K562 (cell line): ENCODE results near the gene ATM. TPM values are rescaled to one million over a fixed set of nuclear protein-coding genes. Genes with fewer than 3 reads are reported as not detected.

Experiments
- ATAC-seq: fragments of 200-7000 bp; cut with Tn5 transposase; 3 replicates; pipeline ENCODE4 v1.9.1; 2020; ENCODE audit warnings: moderate library complexity
- BruUV-seq: library from RNA; stranded (reverse); fragments of 400-500 nt; replicated peaks from 2 replicates; lab custom pipeline; 2021; lab: Mats Ljungman, UMichigan
- CTCF ChIA-PET: fragments of 300-600 bp; formaldehyde crosslinking; extraction: SDS; loops from one replicate; lab custom pipeline; 2021; ENCODE audit warnings: low intra/inter-chr PET ratio; lab: Yijun Ruan, JAX
- POLR2A ChIA-PET: fragments of 300-600, 350-650 bp; sonication (Branson Sonifier 250); formaldehyde crosslinking; extraction: SDS; loops from one replicate; lab custom pipeline; 2021; ENCODE audit warnings: antibody characterized with exemption, inconsistent platforms; lab: Yijun Ruan, JAX
- DNase-seq, 4 experiments: peaks; one replicate each; pipeline versions ENCODE4 v3.0.0 to v3.0.0-alpha.2; 2011 to 2018; ENCODE audit warnings: low spot score in 3 of 4, mixed read lengths in 3 of 4; ENCODE audit errors: extremely low read depth in 1 of 4
- FAIRE-seq: peaks from 2 replicates; lab custom pipeline; 2011; peaks lifted over from hg19 to GRCh38; lab: Jason Lieb, UNC
- H2AFZ ChIP-seq: 2 replicates; pipeline ENCODE4 v1.6.0; 2011; ENCODE audit warnings: low read depth, low read length, control low read depth, inconsistent platforms
- H3K27ac ChIP-seq: fragments of 200-600 bp; 3 replicates; pipeline ENCODE4 v1.8.0; 2011; ENCODE audit warnings: low read depth, mild to moderate bottlenecking, control low read depth, inconsistent platforms, low read length, moderate library complexity, mixed read lengths; ENCODE audit errors: extremely low read depth
- H3K27me3 ChIP-seq, 2 experiments: fragments of 300-600 bp in 1 of 2; 2 replicates in 1 of 2; 3 replicates in 1 of 2; pipeline versions ENCODE4 v1.6.0 to v1.8.0; 2011; ENCODE audit warnings: inconsistent platforms in 2 of 2, low read length in 2 of 2, mild to moderate bottlenecking in 1 of 2, mixed read lengths in 1 of 2, moderate library complexity in 1 of 2; ENCODE audit not compliant: control insufficient read depth in 2 of 2, insufficient read depth in 2 of 2
- H3K36me3 ChIP-seq: fragments of 300-600 bp; 3 replicates; pipeline ENCODE4 v1.8.0; 2011; ENCODE audit warnings: mild to moderate bottlenecking, low read length, inconsistent platforms; ENCODE audit not compliant: control insufficient read depth, insufficient read depth
- H3K4me1 ChIP-seq, 2 experiments: fragments of 200-600 bp in 1 of 2; replicated peaks in 1 of 2; 2 replicates in 1 of 2; 3 replicates in 1 of 2; pipeline versions ENCODE4 v1.5.1 to v1.8.0; 2011; ENCODE audit warnings: inconsistent platforms in 2 of 2, low read length in 2 of 2, mild to moderate bottlenecking in 1 of 2, mixed read lengths in 1 of 2, moderate library complexity in 1 of 2; ENCODE audit not compliant: control insufficient read depth in 2 of 2, insufficient read depth in 2 of 2
- H3K4me2 ChIP-seq: 2 replicates; pipeline ENCODE4 v1.6.1; 2011; ENCODE audit warnings: low read length, control low read depth, inconsistent platforms, mixed read lengths; ENCODE audit not compliant: insufficient read depth
- H3K4me3 ChIP-seq: fragments of 200-600 bp; sonication (generic), shearing (Covaris generic); 2 replicates; pipeline ENCODE4 v1.5.1; 2016; ENCODE audit warnings: control low read depth, inconsistent platforms
- H3K79me2 ChIP-seq: fragments of 200-600 bp; 3 replicates; pipeline ENCODE4 v1.8.0; 2011; ENCODE audit warnings: low read length, inconsistent platforms; ENCODE audit not compliant: control insufficient read depth, insufficient read depth
- H3K9ac ChIP-seq, 2 experiments: 2 replicates each; pipeline versions ENCODE4 v1.6.0 to v1.6.1; 2011; ENCODE audit warnings: low read depth in 2 of 2, low read length in 2 of 2, control low read depth in 1 of 2, inconsistent platforms in 1 of 2, mild to moderate bottlenecking in 1 of 2, mixed read lengths in 1 of 2; ENCODE audit not compliant: insufficient read depth in 1 of 2
- H3K9me1 ChIP-seq: one replicate; pipeline ENCODE4 v1.6.0; 2011; ENCODE audit warnings: inconsistent platforms, mild to moderate bottlenecking, low read length, moderate library complexity; ENCODE audit not compliant: control insufficient read depth, insufficient read depth
- H3K9me3 ChIP-seq: replicated peaks from 2 replicates; pipeline ENCODE4 v1.5.1; 2011; ENCODE audit warnings: low read depth, low read length, inconsistent platforms; ENCODE audit not compliant: control insufficient read depth, insufficient read depth
- H4K20me1 ChIP-seq: replicated peaks from 2 replicates; pipeline ENCODE4 v1.6.1; 2011; ENCODE audit warnings: low read length, inconsistent platforms, mixed read lengths; ENCODE audit not compliant: control insufficient read depth, insufficient read depth
- CTCF ChIP-seq, 3 experiments: IDR thresholded peaks in 2 of 3; conservative IDR thresholded peaks in 1 of 3; 2 replicates each; pipeline ENCODE4 v1.5.1; 2011 to 2012; ENCODE audit warnings: low read length in 3 of 3, mild to moderate bottlenecking in 3 of 3, control low read depth in 2 of 3, improper control_type of control experiment in 1 of 3, inconsistent platforms in 1 of 3, low read depth in 1 of 3, mixed read lengths in 1 of 3, moderate library complexity in 1 of 3; ENCODE audit not compliant: insufficient read depth in 2 of 3
- DACH1 ChIP-seq: fragments of 450-650 bp; IDR thresholded peaks from 2 replicates; pipeline ENCODE4 v1.6.1; 2018; ENCODE audit not compliant: partially characterized antibody
- E2F3 ChIP-seq: fragments of 250-450 bp; sonication (Bioruptor Pico); IDR thresholded peaks from 2 replicates; pipeline ENCODE4 v1.4.0; 2020; ENCODE audit warnings: mild to moderate bottlenecking
- FOXK1 ChIP-seq: sonication (generic); formaldehyde crosslinking; IDR thresholded peaks from 2 replicates; pipeline ENCODE4 v1.8.0; 2022; ENCODE audit warnings: missing genetic modification reagents, mild to moderate bottlenecking, borderline replicate concordance
- GTF2E2 ChIP-seq: fragments of 200-800 bp; sonication (Bioruptor generic); IDR thresholded peaks from 2 replicates; pipeline ENCODE4 v1.6.1; 2016; ENCODE audit warnings: missing genetic modification characterization, missing compliant biosample characterization
- HDAC2 ChIP-seq: fragments of 450-650 bp; IDR thresholded peaks from 2 replicates; pipeline ENCODE4 v1.6.1; 2016; ENCODE audit warnings: mild to moderate bottlenecking
- HMG20B ChIP-seq: fragments of 250-450 bp; sonication (Bioruptor Pico); IDR thresholded peaks from 2 replicates; pipeline ENCODE4 v1.5.0; 2021; ENCODE audit warnings: mild to moderate bottlenecking
- HNRNPL ChIP-seq: fragments of 200-400 bp; formaldehyde crosslinking; IDR thresholded peaks from 2 replicates; pipeline ENCODE4 v1.6.1; 2017; ENCODE audit warnings: low read depth, mild to moderate bottlenecking, low read length
- HOXB6 ChIP-seq: fragments of 250-450 bp; sonication (Bioruptor Pico); IDR thresholded peaks from 2 replicates; pipeline ENCODE4 v1.5.1; 2022; ENCODE audit warnings: mild to moderate bottlenecking, borderline replicate concordance
- NBN ChIP-seq: fragments of 450-650 bp; IDR thresholded peaks from 2 replicates; pipeline ENCODE4 v1.6.1; 2016; ENCODE audit warnings: low read depth, mild to moderate bottlenecking
- RAD21 ChIP-seq, 2 experiments: fragments of 250-450 bp in 1 of 2; fragments of 450-650 bp in 1 of 2; sonication (Bioruptor Pico) in 1 of 2; formaldehyde crosslinking in 1 of 2; IDR thresholded peaks in 1 of 2; conservative IDR thresholded peaks in 1 of 2; 2 replicates each; pipeline versions ENCODE4 v1.4.0 to v1.8.0; 2020 to 2022; ENCODE audit warnings: mild to moderate bottlenecking in 2 of 2, moderate library complexity in 1 of 2
- SMAD4 ChIP-seq: fragments of 250-450 bp; sonication (Bioruptor Pico); conservative IDR thresholded peaks from 2 replicates; pipeline ENCODE4 v1.8.0; 2021; ENCODE audit warnings: inconsistent platforms, mild to moderate bottlenecking, moderate library complexity
- SMARCB1 ChIP-seq: IDR thresholded peaks from 2 replicates; pipeline ENCODE4 v1.6.1; 2011; ENCODE audit warnings: improper control_type of control experiment, low read depth; ENCODE audit not compliant: insufficient read length
- SREBF1 ChIP-seq: fragments of 150-350 bp; IDR thresholded peaks from 2 replicates; pipeline ENCODE4 v1.6.1; 2014; ENCODE audit warnings: antibody characterized with exemption, low read depth, low read length, borderline replicate concordance
- STAT5B ChIP-seq: fragments of 250-450 bp; sonication (Bioruptor Pico); IDR thresholded peaks from 2 replicates; pipeline ENCODE4 v1.8.0; 2021; ENCODE audit warnings: mild to moderate bottlenecking, inconsistent platforms
- THRA ChIP-seq: fragments of 450-650 bp; IDR thresholded peaks from 2 replicates; pipeline ENCODE4 v1.6.1; 2017; ENCODE audit warnings: mild to moderate bottlenecking, moderate library complexity
- USF1 ChIP-seq: sonication (generic); formaldehyde crosslinking; IDR thresholded peaks from 2 replicates; pipeline ENCODE4 v1.9.0; 2022; ENCODE audit warnings: mild to moderate bottlenecking, missing genetic modification reagents
- ZBTB2 ChIP-seq: fragments of 450-650 bp; IDR thresholded peaks from 2 replicates; pipeline ENCODE4 v1.6.1; 2016; ENCODE audit warnings: antibody characterized with exemption
- ZNF175 ChIP-seq: fragments of 200-800 bp; sonication (Bioruptor generic); IDR thresholded peaks from 2 replicates; pipeline ENCODE4 v1.6.1; 2016; ENCODE audit warnings: low read depth, mild to moderate bottlenecking, missing genetic modification characterization, missing compliant biosample characterization
- ZNF197 ChIP-seq: fragments of 200-800 bp; sonication (Bioruptor generic); IDR thresholded peaks from 2 replicates; pipeline ENCODE4 v1.6.1; 2016; ENCODE audit warnings: low read depth, missing genetic modification characterization, missing compliant biosample characterization
- in situ Hi-C: fragments of 300-500 bp; cut with MboI; formaldehyde crosslinking; loops from 4 replicates; pipeline ENCODE4 v1.15.0; 2018; ENCODE audit warnings: inconsistent platforms, mixed read lengths
- intact Hi-C: fragments of 100-400 bp; cut with micrococcal nuclease; formaldehyde crosslinking; loops from 2 replicates; pipeline ENCODE4 v1.14.2; 2022
- polyA plus RNA-seq, 8 experiments: library from polyadenylated mRNA; depleted of rRNA in 4 of 8; stranded (reverse) in 5 of 8; unstranded in 3 of 8; fragments of >200 nt; fragmentation: Nextera tagmentation in 2 of 8; fragmentation: Illumina TruSeq in 1 of 8; extraction: Ambion mirVana in 2 of 8; extraction: Trizol in 1 of 8; gene quantifications; 2 replicates each; pipeline versions ENCODE4 v1.2.1 to v1.2.3, GENCODE V29; 2011 to 2014; ENCODE audit warnings: inconsistent platforms in 1 of 8, missing spikeins in 1 of 8
- total RNA-seq, 7 experiments: library from RNA; depleted of rRNA in 6 of 7; stranded (reverse); fragments of >200 nt in 6 of 7; fragmentation: Illumina TruSeq in 2 of 7; extraction: Trizol in 2 of 7; gene quantifications; 2 replicates each; pipeline versions ENCODE4 v1.2.1 to v1.2.3, GENCODE V29; 2011 to 2021; ENCODE audit warnings: low replicate concordance in 1 of 7

Gene ATM
- total and polyA plus RNA-seq, 9 of the 15 experiments (the other 6 are each of a cell fraction or from before 2014, with no cell fraction given): 8.3 to 46.8 (median 26.2) TPM

GRCh38 chr11:108324587-108324986, 101.7 kb downstream of the ATM start:
- BruUV-seq: no TSS peak
- H3K9me3 ChIP-seq: no peaks in the 10 kb centered on the region
- no peaks in the 10 kb centered on the region for H4K20me1 ChIP-seq
- ChIA-PET CTCF (no interaction called here), POLR2A (interaction anchor here (0.7 kb wide), 1 partner anchor 284 kb away, joined by 3 read pairs; no protein-coding TSS in a partner anchor)
- no peak overlapping the region for H3K27ac ChIP-seq
- TF ChIP-seq HOXB6 (CRISPR knock-in tag): no peak
- no peak for TF ChIP-seq E2F3 (CRISPR knock-in tag)
- no peak for TF ChIP-seq THRA
- TF ChIP-seq NBN: no peak
- TF ChIP-seq SMARCB1: no peak
- TF ChIP-seq USF1: no peak
- TF ChIP-seq HDAC2: no peak
- TF ChIP-seq CTCF (IDR thresholded peaks at IDR 0.05 in 2 of 3, conservative IDR thresholded peaks at IDR 0.05 in 1 of 3; ENCODE audit: insufficient read depth in 2 of 3, low read depth in 1 of 3, low read length in 3 of 3): no peak
- TF ChIP-seq ZNF175: no peak
- TF ChIP-seq SMAD4 (CRISPR knock-in tag): no peak
- no peak for TF ChIP-seq GTF2E2 (tag)
- TF ChIP-seq FOXK1 (CRISPR knock-in tag): no peak
- TF ChIP-seq RAD21 (CRISPR knock-in tag; conservative IDR thresholded peaks at IDR 0.05 in 1 of 2, IDR thresholded peaks at IDR 0.05 in 1 of 2): no peak
- TF ChIP-seq ZBTB2: no peak
- TF ChIP-seq DACH1: no peak
- no peak for TF ChIP-seq HNRNPL
- TF ChIP-seq STAT5B (CRISPR knock-in tag): no peak
- no peak for TF ChIP-seq SREBF1
- no peak for TF ChIP-seq ZNF197
- no peak for TF ChIP-seq HMG20B (CRISPR knock-in tag)
- no peak overlapping the region for H3K4me3 ChIP-seq
- no peak overlapping the region for H3K4me2 ChIP-seq
- H3K9me1 ChIP-seq: no peaks in the 10 kb centered on the region
- intact Hi-C loops (no loop called here), in situ Hi-C loops (no loop called here)
- no peak for ATAC-seq
- H3K36me3 ChIP-seq: peaks cover 22% of the 10 kb centered on the region
- H3K79me2 ChIP-seq: no peaks in the 10 kb centered on the region
- H2AFZ ChIP-seq: no peak overlapping the region
- no peaks in the 10 kb centered on the region for H3K4me1 ChIP-seq
- FAIRE-seq: no peak
- no peak overlapping the region for H3K9ac ChIP-seq
- DNase-seq: no peak
- no peaks in the 10 kb centered on the region for H3K27me3 ChIP-seq
